ENCODE data around the gene RAB40A. TPM values are rescaled to one million over a fixed set of nuclear protein-coding genes. Genes with fewer than 3 reads are reported as not detected.
A peak's percentile ranks its signal among the peaks of the same experiment; 100 is the strongest.
"Not testable (repeated sequence)": the region's sequence is repeated elsewhere in the genome, so short reads cannot be mapped to it uniquely, and the experiment has no call there.

The RAB40A gene
- total RNA-seq, 1 donor from 2014 or later: 0.36 TPM

GRCh38 chrX:103503163-103503852 lies 16.0 kb downstream of the RAB40A start:
- H3K4me3 Mint-ChIP-seq (ENCODE audit: unreplicated experiment): no peak overlapping the region
- H3K9me3 Mint-ChIP-seq (ENCODE audit: unreplicated experiment): no peaks in the 10 kb centered on the region
- H3K27ac Mint-ChIP-seq (ENCODE audit: unreplicated experiment): no peak overlapping the region

GRCh38 chrX:103498786-103499185 lies 20.5 kb downstream of the RAB40A start:
- DNase-seq (ENCODE audit: low spot score): no peak
- no peak for TF ChIP-seq CTCF (IDR thresholded peaks at IDR 0.05; ENCODE audit: unreplicated experiment)
- Mint-ChIP-seq H3K27ac (ENCODE audit: unreplicated experiment) (no peak overlapping the region), H3K4me3 (ENCODE audit: unreplicated experiment) (no peak overlapping the region), H3K4me1 (ENCODE audit: unreplicated experiment) (no peaks in the 10 kb centered on the region), H3K9me3 (ENCODE audit: unreplicated experiment) (no peaks in the 10 kb centered on the region), H3K36me3 (ENCODE audit: low read depth, unreplicated experiment) (no peaks in the 10 kb centered on the region), H3K27me3 (ENCODE audit: unreplicated experiment) (no peaks in the 10 kb centered on the region)

More at GRCh38 chrX:103503163-103503852, 16.0 kb downstream of the RAB40A start:
- H3K27me3 Mint-ChIP-seq (ENCODE audit: unreplicated experiment): no peaks in the 10 kb centered on the region
- H3K4me1 Mint-ChIP-seq (ENCODE audit: unreplicated experiment): no peaks in the 10 kb centered on the region
- no peak for TF ChIP-seq CTCF (IDR thresholded peaks at IDR 0.05; ENCODE audit: unreplicated experiment)
- no peak for DNase-seq (ENCODE audit: low spot score)
- H3K36me3 Mint-ChIP-seq (ENCODE audit: low read depth, unreplicated experiment): no peaks in the 10 kb centered on the region

- no peak for DNase-seq (ENCODE audit: low spot score)
- Mint-ChIP-seq H3K4me3 (ENCODE audit: unreplicated experiment) (no peak overlapping the region), H3K9me3 (ENCODE audit: unreplicated experiment) (no peaks in the 10 kb centered on the region), H3K36me3 (ENCODE audit: low read depth, unreplicated experiment) (no peaks in the 10 kb centered on the region), H3K27me3 (ENCODE audit: unreplicated experiment) (no peaks in the 10 kb centered on the region), H3K27ac (ENCODE audit: unreplicated experiment) (no peak overlapping the region), H3K4me1 (ENCODE audit: unreplicated experiment) (no peaks in the 10 kb centered on the region)
- TF ChIP-seq CTCF (IDR thresholded peaks at IDR 0.05; ENCODE audit: unreplicated experiment): no peak
These were observed 23.5 kb downstream of the RAB40A start for GRCh38 chrX:103495786-103496185.

- DNase-seq (ENCODE audit: low spot score); H3K36me3 Mint-ChIP-seq (ENCODE audit: low read depth, unreplicated experiment); H3K27ac Mint-ChIP-seq (ENCODE audit: unreplicated experiment); H3K4me1 Mint-ChIP-seq (ENCODE audit: unreplicated experiment); H3K9me3 Mint-ChIP-seq (ENCODE audit: unreplicated experiment); H3K4me3 Mint-ChIP-seq (ENCODE audit: unreplicated experiment); H3K27me3 Mint-ChIP-seq (ENCODE audit: unreplicated experiment): not testable (repeated sequence)
These were observed 25.7 kb downstream of the RAB40A start for GRCh38 chrX:103493578-103493977.

GRCh38 chrX:103489733-103490132 lies 29.6 kb downstream of the RAB40A start:
- H3K27ac Mint-ChIP-seq (ENCODE audit: unreplicated experiment); H3K27me3 Mint-ChIP-seq (ENCODE audit: unreplicated experiment); H3K9me3 Mint-ChIP-seq (ENCODE audit: unreplicated experiment); H3K36me3 Mint-ChIP-seq (ENCODE audit: low read depth, unreplicated experiment); H3K4me3 Mint-ChIP-seq (ENCODE audit: unreplicated experiment); H3K4me1 Mint-ChIP-seq (ENCODE audit: unreplicated experiment): not testable (repeated sequence)
- DNase-seq (ENCODE audit: low spot score): peak; percentile 40

- H3K27ac Mint-ChIP-seq (ENCODE audit: unreplicated experiment): no peak overlapping the region
- no peaks in the 10 kb centered on the region for H3K4me1 Mint-ChIP-seq (ENCODE audit: unreplicated experiment)
- H3K27me3 Mint-ChIP-seq (ENCODE audit: unreplicated experiment): no peaks in the 10 kb centered on the region
- TF ChIP-seq CTCF (IDR thresholded peaks at IDR 0.05; ENCODE audit: unreplicated experiment): no peak
- DNase-seq (ENCODE audit: low spot score): no peak
- no peaks in the 10 kb centered on the region for H3K9me3 Mint-ChIP-seq (ENCODE audit: unreplicated experiment)
- H3K36me3 Mint-ChIP-seq (ENCODE audit: low read depth, unreplicated experiment): no peaks in the 10 kb centered on the region
- H3K4me3 Mint-ChIP-seq (ENCODE audit: unreplicated experiment): no peak overlapping the region
These were observed 30.5 kb downstream of the RAB40A start for GRCh38 chrX:103488794-103489193.
